ENCODE measurements around the gene CUEDC1. TPM values are rescaled to one million over a fixed set of nuclear protein-coding genes. Genes with fewer than 3 reads are reported as not detected.

Gene CUEDC1
- total and polyA plus RNA-seq, 9 of the 15 experiments (the other 6 are each of a cell fraction or from before 2014, with no cell fraction given): 0.20 to 4.1 (median 1.6) TPM; not detected in 1

DNA sequence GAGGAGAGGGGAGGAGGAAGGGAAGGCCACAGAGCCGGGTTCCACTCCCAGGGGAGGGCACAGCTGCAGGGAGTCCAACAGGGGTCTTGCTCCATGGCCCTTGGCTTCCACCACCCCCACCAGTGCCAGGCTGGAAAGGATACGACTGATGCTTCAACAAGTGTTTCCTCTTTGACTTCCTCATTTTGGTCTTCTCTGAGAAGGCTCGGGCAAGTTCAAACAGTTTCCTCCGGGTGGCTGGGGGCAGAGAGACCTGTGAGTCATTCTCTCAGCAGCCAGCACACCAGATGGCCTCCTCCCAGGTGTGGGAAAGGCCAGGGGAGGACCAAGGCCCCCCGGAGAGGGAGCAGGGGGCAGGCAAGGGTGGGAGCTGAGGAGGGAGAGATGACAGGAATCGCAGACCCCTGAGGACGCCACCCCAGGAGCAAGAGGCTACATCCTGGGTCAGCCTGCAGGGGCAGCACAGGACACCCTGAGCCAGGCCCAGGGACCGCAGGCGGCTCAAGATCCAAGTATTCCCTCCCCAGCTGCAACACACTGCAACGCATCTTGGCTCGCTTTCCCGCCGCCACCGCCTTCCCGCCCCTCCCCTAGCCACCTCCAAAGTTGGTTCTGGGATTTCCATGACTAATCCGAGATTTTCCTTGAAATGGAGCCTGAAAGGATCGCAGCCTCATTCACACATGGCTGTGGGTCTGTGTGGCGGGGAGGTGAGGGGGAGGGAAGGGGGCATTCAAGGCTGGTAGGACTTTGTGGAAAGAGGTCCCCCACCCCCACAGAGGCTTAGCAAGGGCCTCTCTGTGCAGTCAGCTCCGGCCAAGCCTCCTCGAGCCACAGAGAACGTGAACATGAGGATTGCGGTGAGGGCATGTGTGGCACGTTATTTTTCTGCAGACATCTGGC, 87.0 kb downstream of the CUEDC1 start (continued):
- TF ChIP-seq, protein P1, sequence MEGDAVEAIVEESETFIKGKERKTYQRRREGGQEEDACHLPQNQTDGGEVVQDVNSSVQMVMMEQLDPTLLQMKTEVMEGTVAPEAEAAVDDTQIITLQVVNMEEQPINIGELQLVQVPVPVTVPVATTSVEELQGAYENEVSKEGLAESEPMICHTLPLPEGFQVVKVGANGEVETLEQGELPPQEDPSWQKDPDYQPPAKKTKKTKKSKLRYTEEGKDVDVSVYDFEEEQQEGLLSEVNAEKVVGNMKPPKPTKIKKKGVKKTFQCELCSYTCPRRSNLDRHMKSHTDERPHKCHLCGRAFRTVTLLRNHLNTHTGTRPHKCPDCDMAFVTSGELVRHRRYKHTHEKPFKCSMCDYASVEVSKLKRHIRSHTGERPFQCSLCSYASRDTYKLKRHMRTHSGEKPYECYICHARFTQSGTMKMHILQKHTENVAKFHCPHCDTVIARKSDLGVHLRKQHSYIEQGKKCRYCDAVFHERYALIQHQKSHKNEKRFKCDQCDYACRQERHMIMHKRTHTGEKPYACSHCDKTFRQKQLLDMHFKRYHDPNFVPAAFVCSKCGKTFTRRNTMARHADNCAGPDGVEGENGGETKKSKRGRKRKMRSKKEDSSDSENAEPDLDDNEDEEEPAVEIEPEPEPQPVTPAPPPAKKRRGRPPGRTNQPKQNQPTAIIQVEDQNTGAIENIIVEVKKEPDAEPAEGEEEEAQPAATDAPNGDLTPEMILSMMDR (IDR thresholded peaks at IDR 0.05 in 2 of 3, conservative IDR thresholded peaks at IDR 0.05 in 1 of 3; ENCODE audit: insufficient read depth in 2 of 3, low read depth in 1 of 3, low read length in 3 of 3): peak; percentile 49 to 58 (median 53)
- TF ChIP-seq SRSF3 (IDR thresholded peaks at IDR 0.05; ENCODE audit: insufficient read depth, low read length) (no peak), ESRRA (IDR thresholded peaks at IDR 0.05; ENCODE audit: borderline replicate concordance, low read depth) (0 out of 2 replicates have a peak, but pooled peaks have one; percentile 26), JUN (IDR thresholded peaks at IDR 0.05; ENCODE audit: borderline replicate concordance, low read depth, low read length) (peak; percentile 51; the same call in 1 of the 2 replicates), JUN (CRISPR knock-in tag; IDR thresholded peaks at IDR 0.05; ENCODE audit: borderline replicate concordance) (no peak), SMARCE1 (IDR thresholded peaks at IDR 0.05) (peak; percentile 85; the same call in 1 of the 2 replicates), C11orf30 (IDR thresholded peaks at IDR 0.05; ENCODE audit: low read depth) (no peak), ZNF24 (IDR thresholded peaks at IDR 0.05) (no peak), SRF (CRISPR knock-in tag; IDR thresholded peaks at IDR 0.05) (0 out of 4 replicates have a peak, but pooled peaks of 1 of the 2 experiments have one; percentile 19), NFE2 (IDR thresholded peaks at IDR 0.05; ENCODE audit: low read depth) (no peak), ZNF184 (CRISPR knock-in tag; IDR thresholded peaks at IDR 0.05) (no peak), ATF7 (IDR thresholded peaks at IDR 0.05) (0 out of 2 replicates have a peak, but pooled peaks have one; percentile 15), ZC3H11A (IDR thresholded peaks at IDR 0.05; ENCODE audit: low read depth, low read length) (no peak), JUND (IDR thresholded peaks at IDR 0.05; ENCODE audit: borderline replicate concordance, low read depth, low read length) (peak; percentile 73), JUND (tag; IDR thresholded peaks at IDR 0.05; ENCODE audit: borderline replicate concordance, low read depth, low read length) (peak; percentile 66; the same call in 1 of the 3 replicates), KLF16 (IDR thresholded peaks at IDR 0.05) (peak; percentile 27; the same call in 1 of the 2 replicates)
- TF ChIP-seq, protein P2, sequence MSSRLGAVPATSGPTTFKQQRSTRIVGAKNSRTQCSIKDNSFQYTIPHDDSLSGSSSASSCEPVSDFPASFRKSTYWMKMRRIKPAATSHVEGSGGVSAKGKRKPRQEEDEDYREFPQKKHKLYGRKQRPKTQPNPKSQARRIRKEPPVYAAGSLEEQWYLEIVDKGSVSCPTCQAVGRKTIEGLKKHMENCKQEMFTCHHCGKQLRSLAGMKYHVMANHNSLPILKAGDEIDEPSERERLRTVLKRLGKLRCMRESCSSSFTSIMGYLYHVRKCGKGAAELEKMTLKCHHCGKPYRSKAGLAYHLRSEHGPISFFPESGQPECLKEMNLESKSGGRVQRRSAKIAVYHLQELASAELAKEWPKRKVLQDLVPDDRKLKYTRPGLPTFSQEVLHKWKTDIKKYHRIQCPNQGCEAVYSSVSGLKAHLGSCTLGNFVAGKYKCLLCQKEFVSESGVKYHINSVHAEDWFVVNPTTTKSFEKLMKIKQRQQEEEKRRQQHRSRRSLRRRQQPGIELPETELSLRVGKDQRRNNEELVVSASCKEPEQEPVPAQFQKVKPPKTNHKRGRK (tag; IDR thresholded peaks at IDR 0.05): no peak
- TF ChIP-seq, protein P3, sequence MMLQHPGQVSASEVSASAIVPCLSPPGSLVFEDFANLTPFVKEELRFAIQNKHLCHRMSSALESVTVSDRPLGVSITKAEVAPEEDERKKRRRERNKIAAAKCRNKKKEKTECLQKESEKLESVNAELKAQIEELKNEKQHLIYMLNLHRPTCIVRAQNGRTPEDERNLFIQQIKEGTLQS (IDR thresholded peaks at IDR 0.05): peak; percentile 71
- TF ChIP-seq, protein P3 (CRISPR knock-in tag; conservative IDR thresholded peaks at IDR 0.05): no peak
- TF ChIP-seq, protein P4, sequence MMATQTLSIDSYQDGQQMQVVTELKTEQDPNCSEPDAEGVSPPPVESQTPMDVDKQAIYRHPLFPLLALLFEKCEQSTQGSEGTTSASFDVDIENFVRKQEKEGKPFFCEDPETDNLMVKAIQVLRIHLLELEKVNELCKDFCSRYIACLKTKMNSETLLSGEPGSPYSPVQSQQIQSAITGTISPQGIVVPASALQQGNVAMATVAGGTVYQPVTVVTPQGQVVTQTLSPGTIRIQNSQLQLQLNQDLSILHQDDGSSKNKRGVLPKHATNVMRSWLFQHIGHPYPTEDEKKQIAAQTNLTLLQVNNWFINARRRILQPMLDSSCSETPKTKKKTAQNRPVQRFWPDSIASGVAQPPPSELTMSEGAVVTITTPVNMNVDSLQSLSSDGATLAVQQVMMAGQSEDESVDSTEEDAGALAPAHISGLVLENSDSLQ (IDR thresholded peaks at IDR 0.05): no peak
- TF ChIP-seq, protein P5, sequence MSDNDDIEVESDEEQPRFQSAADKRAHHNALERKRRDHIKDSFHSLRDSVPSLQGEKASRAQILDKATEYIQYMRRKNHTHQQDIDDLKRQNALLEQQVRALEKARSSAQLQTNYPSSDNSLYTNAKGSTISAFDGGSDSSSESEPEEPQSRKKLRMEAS (CRISPR knock-in tag; IDR thresholded peaks at IDR 0.05): 0 out of 2 replicates have a peak, but pooled peaks have one; percentile 34
